NB4 (cell line): ENCODE results near the gene ESYT2.

ENCODE experiments used
- CTCF ChIP-seq: IDR thresholded peaks from one replicate; pipeline ENCODE4 v1.5.1; 2012; ENCODE audit warnings: low read depth, low read length
- MAX ChIP-seq: IDR thresholded peaks from 2 replicates; pipeline ENCODE4 v1.6.1; 2011; ENCODE audit warnings: low read depth, low read length

DNA sequence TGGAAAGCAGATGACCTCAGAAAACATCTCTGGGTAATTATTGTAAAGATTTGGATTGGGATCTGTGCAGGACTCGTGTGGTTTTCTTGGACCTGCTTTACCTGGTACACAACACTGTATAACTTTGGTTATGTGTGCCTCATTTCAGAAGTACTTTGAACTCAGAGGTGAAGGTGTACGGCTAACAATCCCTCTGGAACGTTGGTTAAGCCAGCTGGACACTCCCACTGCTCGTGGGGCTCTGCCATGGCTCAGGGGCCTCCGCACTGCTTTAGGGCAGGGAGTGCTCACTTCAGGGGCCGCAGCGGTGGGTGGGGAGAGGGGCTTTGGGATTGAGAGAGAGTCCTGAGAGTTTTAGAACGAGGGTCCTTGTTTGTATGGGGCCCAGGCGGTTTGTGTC is 40.6 kb upstream of the ESYT2 start:
- TF ChIP-seq CTCF (no peak), MAX (no peak)
